OCI-LY3 (cell line): ENCODE results near the gene MYOF.
A peak's percentile ranks its signal among the peaks of the same experiment; 100 is the strongest.

Experiments
- H2AFZ ChIP-seq: fragments of 200-600, 300-600 bp; shearing (Covaris generic); 2 replicates; pipeline ENCODE4 v1.6.0; 2014; ENCODE audit warnings: antibody characterized with exemption, low read depth, low read length
- H3K27ac ChIP-seq: fragments of 200-600, 300-600 bp; sonication (generic); 2 replicates; pipeline ENCODE4 v1.5.1; 2014; ENCODE audit warnings: mild to moderate bottlenecking, low read length, moderate library complexity, mixed read lengths
- H3K27me3 ChIP-seq: fragments of 200-600, 300-600 bp; sonication (generic); 2 replicates; pipeline ENCODE4 v1.6.1; 2014; ENCODE audit warnings: low read depth, low read length, mixed read lengths
- H3K36me3 ChIP-seq: fragments of 200-600, 300-600 bp; sonication (generic); replicated peaks from 2 replicates; pipeline ENCODE3; 2014; ENCODE audit warnings: low read depth, low read length, mixed read lengths
- H3K4me1 ChIP-seq: fragments of 300-600, 200-600 bp; sonication (generic); 2 replicates; pipeline ENCODE4 v1.6.1; 2014; ENCODE audit warnings: low read length, mixed read lengths
- H3K4me2 ChIP-seq: fragments of 200-600, 300-600 bp; sonication (generic); 2 replicates; pipeline ENCODE4 v1.6.1; 2014; ENCODE audit warnings: low read length, mixed read lengths
- H3K4me3 ChIP-seq: fragments of 300-600, 200-600 bp; sonication (generic); 2 replicates; pipeline ENCODE4 v1.5.1; 2014; ENCODE audit warnings: antibody characterized with exemption, mild to moderate bottlenecking, low read length, moderate library complexity
- H3K79me2 ChIP-seq: fragments of 300-600, 200-600 bp; shearing (Covaris generic); 2 replicates; pipeline ENCODE4 v1.6.1; 2014; ENCODE audit warnings: mild to moderate bottlenecking, low read length, mixed read lengths
- H3K9ac ChIP-seq: fragments of 300-600, 200-600 bp; shearing (Covaris generic); 2 replicates; pipeline ENCODE4 v1.6.0; 2014; ENCODE audit warnings: mild to moderate bottlenecking, low read length, moderate library complexity
- H3K9me3 ChIP-seq: fragments of 200-600, 300-600 bp; shearing (Covaris generic); 2 replicates; pipeline ENCODE4 v1.6.1; 2014; ENCODE audit warnings: low read length, mixed read lengths; ENCODE audit not compliant: insufficient read depth
- H4K20me1 ChIP-seq: fragments of 200-600, 300-600 bp; sonication (generic); 2 replicates; pipeline ENCODE4 v1.6.1; 2016; ENCODE audit warnings: low read length, mixed read lengths; ENCODE audit not compliant: insufficient read depth
- CTCF ChIP-seq: fragments of 200-600, 300-600 bp; sonication (generic); IDR thresholded peaks from 2 replicates; pipeline ENCODE4 v1.5.1; 2014; ENCODE audit warnings: antibody characterized with exemption, low read length, low read depth
- EZH2phosphoT487 ChIP-seq: fragments of 200-600 bp; shearing (Covaris generic); IDR thresholded peaks from 2 replicates; pipeline ENCODE4 v1.6.1; 2018; ENCODE audit warnings: antibody characterized with exemption, mixed run types, low read depth

MYOF gene

GRCh38 chr10:93267521-93267920 lies 214.6 kb downstream of the MYOF start:
- no peaks in the 10 kb centered on the region for H3K79me2 ChIP-seq
- peaks cover 10% of the 10 kb centered on the region; the same call in 1 of the 2 replicates for H3K9me3 ChIP-seq
- H3K4me1 ChIP-seq, result peaks cover 37% of the 10 kb centered on the region
- no peak overlapping the region for H2AFZ ChIP-seq
- TF ChIP-seq CTCF (no peak), EZH2phosphoT487 (no peak)
- no peaks in the 10 kb centered on the region for H4K20me1 ChIP-seq
- H3K27me3 ChIP-seq, result no peaks in the 10 kb centered on the region
- peak overlapping the region; percentile 75 for H3K4me2 ChIP-seq
- H3K4me3 ChIP-seq, result peak overlapping the region; percentile 49; the same call in 1 of the 2 replicates
- H3K36me3 ChIP-seq, result no peaks in the 10 kb centered on the region
- no peak overlapping the region for H3K9ac ChIP-seq
- peak overlapping the region; percentile 19; the same call in 1 of the 2 replicates for H3K27ac ChIP-seq

- Histone ChIP-seq H3K4me1 (peaks cover 37% of the 10 kb centered on the region), H3K4me2 (no peak overlapping the region), H3K4me3 (no peak overlapping the region), H4K20me1 (no peaks in the 10 kb centered on the region), H3K9ac (no peak overlapping the region), H2AFZ (no peak overlapping the region), H3K27me3 (no peaks in the 10 kb centered on the region), H3K27ac (no peak overlapping the region), H3K79me2 (no peaks in the 10 kb centered on the region), H3K36me3 (no peaks in the 10 kb centered on the region), H3K9me3 (peaks cover 10% of the 10 kb centered on the region; the same call in 1 of the 2 replicates)
- no peak for TF ChIP-seq EZH2phosphoT487
- no peak for TF ChIP-seq CTCF
Observed at GRCh38 chr10:93266858-93267257, 215.3 kb downstream of the MYOF start.

- no peak overlapping the region for H3K4me3 ChIP-seq
- no peaks in the 10 kb centered on the region for H3K9me3 ChIP-seq
- H3K27ac ChIP-seq, result no peak overlapping the region
- no peak overlapping the region for H3K4me2 ChIP-seq
- H2AFZ ChIP-seq, result no peak overlapping the region
- H3K79me2 ChIP-seq, result no peaks in the 10 kb centered on the region
- no peaks in the 10 kb centered on the region for H3K27me3 ChIP-seq
- TF ChIP-seq CTCF, result no peak
- TF ChIP-seq EZH2phosphoT487, result no peak
- peaks cover 5% of the 10 kb centered on the region for H3K4me1 ChIP-seq
- no peaks in the 10 kb centered on the region for H3K36me3 ChIP-seq
- H4K20me1 ChIP-seq, result no peaks in the 10 kb centered on the region
- H3K9ac ChIP-seq, result no peak overlapping the region
Observed at GRCh38 chr10:93261961-93262610, 220.0 kb downstream of the MYOF start.

GRCh38 chr10:93261089-93261488 lies 221.0 kb downstream of the MYOF start:
- H3K27ac ChIP-seq, result no peak overlapping the region
- no peaks in the 10 kb centered on the region for H3K9me3 ChIP-seq
- no peak overlapping the region for H3K9ac ChIP-seq
- no peak overlapping the region for H3K4me3 ChIP-seq
- H2AFZ ChIP-seq, result no peak overlapping the region
- H3K36me3 ChIP-seq, result no peaks in the 10 kb centered on the region
- H3K4me2 ChIP-seq, result no peak overlapping the region
- H4K20me1 ChIP-seq, result no peaks in the 10 kb centered on the region
- TF ChIP-seq CTCF (no peak), EZH2phosphoT487 (no peak)
- no peaks in the 10 kb centered on the region for H3K4me1 ChIP-seq
- no peaks in the 10 kb centered on the region for H3K79me2 ChIP-seq
- no peaks in the 10 kb centered on the region for H3K27me3 ChIP-seq
